Liver (tissue), 3 donors: ENCODE results near the gene MOGAT3.

ENCODE experiments used
- CTCF ChIP-seq: fragments of 150-350 bp; IDR thresholded peaks from 2 replicates; pipeline ENCODE4 v1.5.1; 2017; ENCODE audit warnings: improper control_type of control experiment, low read depth, low read length; ENCODE audit not compliant: missing input control
- GABPA ChIP-seq, 2 donors: IDR thresholded peaks in 1 of 2; conservative IDR thresholded peaks in 1 of 2; 2 replicates each; pipeline ENCODE4 v1.6.1; 2016; ENCODE audit warnings: antibody characterized with exemption in 2 of 2, mild to moderate bottlenecking in 1 of 2, moderate library complexity in 1 of 2
- JUND ChIP-seq, 2 donors: IDR thresholded peaks; 2 replicates each; pipeline ENCODE4 v1.6.1; 2016; ENCODE audit warnings: antibody characterized with exemption in 2 of 2
- MAX ChIP-seq: IDR thresholded peaks from 2 replicates; pipeline ENCODE4 v1.6.1; 2016; ENCODE audit warnings: antibody characterized with exemption
- RAD21 ChIP-seq, 2 donors: IDR thresholded peaks; 2 replicates each; pipeline ENCODE4 v1.6.1; 2016; ENCODE audit warnings: antibody characterized with exemption in 2 of 2, mild to moderate bottlenecking in 2 of 2
- SP1 ChIP-seq: IDR thresholded peaks from 2 replicates; pipeline ENCODE4 v1.6.1; 2018; ENCODE audit warnings: antibody characterized with exemption, mild to moderate bottlenecking
- TAF1 ChIP-seq: conservative IDR thresholded peaks from 2 replicates; pipeline ENCODE4 v1.6.1; 2016; ENCODE audit warnings: antibody characterized with exemption, mild to moderate bottlenecking
- YY1 ChIP-seq: IDR thresholded peaks from 2 replicates; pipeline ENCODE4 v1.6.1; 2016; ENCODE audit warnings: antibody characterized with exemption, mild to moderate bottlenecking
- TF ChIP-seq, protein P1 (sequence below): IDR thresholded peaks from 2 replicates; pipeline ENCODE4 v1.6.1; 2016; ENCODE audit warnings: antibody characterized with exemption, mild to moderate bottlenecking
- TF ChIP-seq, protein P2 (sequence below): IDR thresholded peaks from 2 replicates; pipeline ENCODE4 v1.6.1; 2016; ENCODE audit warnings: antibody characterized with exemption
- donor health status: healthy.
- donor health status: healthy.

GRCh38 chr7:101211501-101211900 lies 10.7 kb upstream of the MOGAT3 start:
- TF ChIP-seq JUND (IDR thresholded peaks at IDR 0.05) (no peak), CTCF (no peak), RAD21 (IDR thresholded peaks at IDR 0.05) (no peak), GABPA (IDR thresholded peaks at IDR 0.05 in 1 of 2, conservative IDR thresholded peaks at IDR 0.05 in 1 of 2) (no peak), MAX (no peak), YY1 (no peak), TAF1 (no peak), SP1 (no peak)
- TF ChIP-seq, protein P1, sequence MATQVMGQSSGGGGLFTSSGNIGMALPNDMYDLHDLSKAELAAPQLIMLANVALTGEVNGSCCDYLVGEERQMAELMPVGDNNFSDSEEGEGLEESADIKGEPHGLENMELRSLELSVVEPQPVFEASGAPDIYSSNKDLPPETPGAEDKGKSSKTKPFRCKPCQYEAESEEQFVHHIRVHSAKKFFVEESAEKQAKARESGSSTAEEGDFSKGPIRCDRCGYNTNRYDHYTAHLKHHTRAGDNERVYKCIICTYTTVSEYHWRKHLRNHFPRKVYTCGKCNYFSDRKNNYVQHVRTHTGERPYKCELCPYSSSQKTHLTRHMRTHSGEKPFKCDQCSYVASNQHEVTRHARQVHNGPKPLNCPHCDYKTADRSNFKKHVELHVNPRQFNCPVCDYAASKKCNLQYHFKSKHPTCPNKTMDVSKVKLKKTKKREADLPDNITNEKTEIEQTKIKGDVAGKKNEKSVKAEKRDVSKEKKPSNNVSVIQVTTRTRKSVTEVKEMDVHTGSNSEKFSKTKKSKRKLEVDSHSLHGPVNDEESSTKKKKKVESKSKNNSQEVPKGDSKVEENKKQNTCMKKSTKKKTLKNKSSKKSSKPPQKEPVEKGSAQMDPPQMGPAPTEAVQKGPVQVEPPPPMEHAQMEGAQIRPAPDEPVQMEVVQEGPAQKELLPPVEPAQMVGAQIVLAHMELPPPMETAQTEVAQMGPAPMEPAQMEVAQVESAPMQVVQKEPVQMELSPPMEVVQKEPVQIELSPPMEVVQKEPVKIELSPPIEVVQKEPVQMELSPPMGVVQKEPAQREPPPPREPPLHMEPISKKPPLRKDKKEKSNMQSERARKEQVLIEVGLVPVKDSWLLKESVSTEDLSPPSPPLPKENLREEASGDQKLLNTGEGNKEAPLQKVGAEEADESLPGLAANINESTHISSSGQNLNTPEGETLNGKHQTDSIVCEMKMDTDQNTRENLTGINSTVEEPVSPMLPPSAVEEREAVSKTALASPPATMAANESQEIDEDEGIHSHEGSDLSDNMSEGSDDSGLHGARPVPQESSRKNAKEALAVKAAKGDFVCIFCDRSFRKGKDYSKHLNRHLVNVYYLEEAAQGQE: no peak
- TF ChIP-seq, protein P2, sequence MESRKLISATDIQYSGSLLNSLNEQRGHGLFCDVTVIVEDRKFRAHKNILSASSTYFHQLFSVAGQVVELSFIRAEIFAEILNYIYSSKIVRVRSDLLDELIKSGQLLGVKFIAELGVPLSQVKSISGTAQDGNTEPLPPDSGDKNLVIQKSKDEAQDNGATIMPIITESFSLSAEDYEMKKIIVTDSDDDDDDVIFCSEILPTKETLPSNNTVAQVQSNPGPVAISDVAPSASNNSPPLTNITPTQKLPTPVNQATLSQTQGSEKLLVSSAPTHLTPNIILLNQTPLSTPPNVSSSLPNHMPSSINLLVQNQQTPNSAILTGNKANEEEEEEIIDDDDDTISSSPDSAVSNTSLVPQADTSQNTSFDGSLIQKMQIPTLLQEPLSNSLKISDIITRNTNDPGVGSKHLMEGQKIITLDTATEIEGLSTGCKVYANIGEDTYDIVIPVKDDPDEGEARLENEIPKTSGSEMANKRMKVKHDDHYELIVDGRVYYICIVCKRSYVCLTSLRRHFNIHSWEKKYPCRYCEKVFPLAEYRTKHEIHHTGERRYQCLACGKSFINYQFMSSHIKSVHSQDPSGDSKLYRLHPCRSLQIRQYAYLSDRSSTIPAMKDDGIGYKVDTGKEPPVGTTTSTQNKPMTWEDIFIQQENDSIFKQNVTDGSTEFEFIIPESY: no peak
